Esophagus muscularis mucosa (tissue), 3 donors: ENCODE results near the gene PRSS1.

Experiments
- CTCF ChIP-seq, 3 experiments: fragments of 200-600 bp in 2 of 3; fragments of 450-650 bp in 1 of 3; sonication (generic) in 2 of 3; IDR thresholded peaks; one replicate each; pipeline ENCODE4 v1.5.1; 2017 to 2019; ENCODE audit warnings: antibody characterized with exemption in 3 of 3, mild to moderate bottlenecking in 2 of 3, moderate library complexity in 1 of 3
- POLR2A ChIP-seq: fragments of 450-650 bp; IDR thresholded peaks from one replicate; pipeline ENCODE4 v1.6.1; 2017; ENCODE audit warnings: antibody characterized with exemption, moderate library complexity, mild to moderate bottlenecking, low read depth
- POLR2AphosphoS5 ChIP-seq, 2 donors: sonication (generic); formaldehyde crosslinking; IDR thresholded peaks; one replicate each; pipeline ENCODE4 v1.6.1; 2017; ENCODE audit warnings: antibody characterized with exemption in 2 of 2

DNA sequence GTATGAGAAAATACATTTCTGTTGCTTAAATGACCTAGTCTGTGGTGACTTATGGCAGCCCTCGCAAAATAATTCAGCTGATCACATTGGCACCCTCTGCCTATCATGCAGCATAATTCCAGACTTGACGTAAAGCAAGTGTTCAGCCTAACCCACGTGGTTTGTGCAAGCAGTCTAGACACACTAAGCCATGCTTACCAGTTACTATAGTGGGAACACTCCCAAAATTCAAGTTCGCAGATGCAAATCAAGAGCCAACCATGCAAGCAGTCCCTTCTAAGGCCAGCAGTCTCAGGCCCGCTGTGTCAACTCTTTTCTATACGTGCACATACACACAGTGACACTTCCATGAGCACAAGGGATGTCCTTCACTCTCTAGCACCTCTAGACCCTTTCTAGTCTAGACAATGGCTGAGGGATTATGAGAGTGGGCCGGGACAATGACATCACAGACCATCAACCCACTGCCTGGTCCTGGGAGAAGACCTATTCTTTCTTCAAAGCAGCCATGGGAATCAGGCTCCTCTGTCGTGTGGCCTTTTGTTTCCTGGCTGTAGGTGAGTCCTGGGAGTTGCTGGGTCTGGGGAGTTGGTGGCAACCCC lies 29.0 kb upstream of the PRSS1 start:
- TF ChIP-seq CTCF (IDR thresholded peaks at IDR 0.05) (no peak), POLR2A (no peak), POLR2AphosphoS5 (IDR thresholded peaks at IDR 0.05) (no peak)
